H1 (cell line): ENCODE measurements around the gene ATP4A. TPM values are rescaled to one million over a fixed set of nuclear protein-coding genes. Genes with fewer than 3 reads are reported as not detected.

Experiments
- CTCF ChIA-PET: fragments of 300-600 bp; sonication (Branson Sonifier 250); formaldehyde crosslinking; loops from one replicate; lab custom pipeline; 2021; ENCODE audit not compliant: partially characterized antibody; lab: Charles Lee
- POLR2A ChIA-PET: fragments of 300-600 bp; sonication (Branson Sonifier 250); formaldehyde crosslinking; loops from one replicate; lab custom pipeline; 2021; ENCODE audit warnings: inconsistent platforms; ENCODE audit not compliant: partially characterized antibody; lab: Charles Lee
- DNase-seq, 2 experiments: peaks; one replicate each; pipeline versions ENCODE4 v3.0.0 to v3.0.0-alpha.2; 2010 to 2022; ENCODE audit warnings: low spot score in 2 of 2, low read depth in 1 of 2, mixed read lengths in 1 of 2
- FAIRE-seq: peaks from 2 replicates; lab custom pipeline; 2011; peaks lifted over from hg19 to GRCh38; lab: Jason Lieb, UNC
- H2AFZ ChIP-seq: 2 replicates; pipeline ENCODE4 v1.8.1; 2012; ENCODE audit warnings: low read length, inconsistent platforms
- H2AK5ac ChIP-seq: 2 replicates; pipeline ENCODE4 v1.6.1; 2013; ENCODE audit warnings: low read depth, low read length
- H2BK120ac ChIP-seq: replicated peaks from 2 replicates; pipeline ENCODE3; 2013; ENCODE audit warnings: low read depth, low read length, inconsistent platforms
- H2BK12ac ChIP-seq: 2 replicates; pipeline ENCODE4 v1.6.1; 2013; ENCODE audit warnings: low read depth, low read length
- H2BK15ac ChIP-seq: 2 replicates; pipeline ENCODE4 v1.6.1; 2013; ENCODE audit warnings: low read length
- H2BK20ac ChIP-seq: 2 replicates; pipeline ENCODE4 v1.6.1; 2013; ENCODE audit warnings: low read length
- H2BK5ac ChIP-seq: 2 replicates; pipeline ENCODE4 v1.6.1; 2013; ENCODE audit warnings: low read depth, low read length
- H3K14ac ChIP-seq: 2 replicates; pipeline ENCODE4 v1.6.1; 2013; ENCODE audit warnings: inconsistent platforms; ENCODE audit not compliant: insufficient read length
- H3K18ac ChIP-seq: 2 replicates; pipeline ENCODE4 v1.6.1; 2013; ENCODE audit warnings: low read length; ENCODE audit errors: extremely low read depth
- H3K23ac ChIP-seq: 2 replicates; pipeline ENCODE4 v1.6.1; 2013; ENCODE audit warnings: inconsistent platforms; ENCODE audit not compliant: insufficient read length
- H3K23me2 ChIP-seq: 2 replicates; pipeline ENCODE4 v1.6.1; 2013; ENCODE audit warnings: low read depth, low read length
- H3K27ac ChIP-seq: 2 replicates; pipeline ENCODE4 v1.6.1; 2011; ENCODE audit warnings: low read depth, low read length, inconsistent platforms
- H3K27me3 ChIP-seq, 4 experiments: replicated peaks in 1 of 4; 1 replicate in 1 of 4; 2 replicates in 3 of 4; pipeline versions ENCODE4 v1.6.1 to v1.8.1; 2011 to 2013; ENCODE audit warnings: low read length in 3 of 4, mild to moderate bottlenecking in 3 of 4, inconsistent platforms in 2 of 4, mixed read lengths in 2 of 4, moderate library complexity in 1 of 4; ENCODE audit not compliant: control insufficient read depth in 3 of 4, insufficient read depth in 3 of 4; ENCODE audit errors: extremely low read depth in 1 of 4
- H3K36me3 ChIP-seq, 4 experiments: 2 replicates each; pipeline versions ENCODE4 v1.6.1 to v1.8.1; 2011 to 2013; ENCODE audit warnings: mild to moderate bottlenecking in 4 of 4, low read length in 3 of 4, moderate library complexity in 2 of 4, control low read depth in 1 of 4, inconsistent platforms in 1 of 4; ENCODE audit not compliant: insufficient read depth in 4 of 4, control insufficient read depth in 2 of 4
- H3K4ac ChIP-seq: replicated peaks from 2 replicates; pipeline ENCODE3; 2013; ENCODE audit warnings: low read length, low read depth, mixed read lengths, inconsistent platforms; ENCODE audit not compliant: insufficient read length
- H3K4me1 ChIP-seq, 4 experiments: replicated peaks in 1 of 4; 1 replicate in 1 of 4; 2 replicates in 3 of 4; pipeline versions ENCODE4 v1.6.1 to v1.8.1; 2011 to 2013; ENCODE audit warnings: low read length in 3 of 4, inconsistent platforms in 2 of 4, mixed read lengths in 1 of 4; ENCODE audit not compliant: insufficient read depth in 4 of 4, control insufficient read depth in 3 of 4
- H3K4me2 ChIP-seq, 2 experiments: 2 replicates each; pipeline versions ENCODE4 v1.6.1 to v1.8.1; 2011 to 2013; ENCODE audit warnings: low read depth in 2 of 2, low read length in 2 of 2, control low read depth in 1 of 2, inconsistent platforms in 1 of 2, mild to moderate bottlenecking in 1 of 2; ENCODE audit not compliant: insufficient read depth in 1 of 2
- H3K4me3 ChIP-seq, 4 experiments: fragments of 200-600, 300-600 bp in 1 of 4; sonication (generic), shearing (Covaris generic), sonication (Bioruptor Twin) in 1 of 4; 2 replicates each; pipeline versions ENCODE4 v1.5.1 to v1.8.1; 2011 to 2016; ENCODE audit warnings: low read length in 4 of 4, low read depth in 3 of 4, control low read depth in 2 of 4, inconsistent platforms in 2 of 4, mild to moderate bottlenecking in 2 of 4, mixed read lengths in 1 of 4, moderate library complexity in 1 of 4; ENCODE audit not compliant: insufficient read depth in 2 of 4; ENCODE audit errors: extremely low read depth in 1 of 4
- H3K56ac ChIP-seq: replicated peaks from 2 replicates; pipeline ENCODE3; 2013; ENCODE audit warnings: low read depth, mild to moderate bottlenecking, mixed read lengths, low read length, inconsistent platforms; ENCODE audit not compliant: insufficient read length
- H3K79me1 ChIP-seq: 2 replicates; pipeline ENCODE4 v1.6.1; 2013; ENCODE audit warnings: low read depth, low read length, control low read depth
- H3K79me2 ChIP-seq, 2 experiments: 2 replicates each; pipeline versions ENCODE4 v1.6.1 to v1.8.1; 2012 to 2013; ENCODE audit warnings: low read length in 2 of 2, mild to moderate bottlenecking in 2 of 2, inconsistent platforms in 1 of 2; ENCODE audit not compliant: insufficient read depth in 2 of 2, control insufficient read depth in 1 of 2
- H3K9ac ChIP-seq, 4 experiments: replicated peaks in 1 of 4; 1 replicate in 1 of 4; 2 replicates in 3 of 4; pipeline versions ENCODE4 v1.6.1 to v1.8.1; 2011 to 2013; ENCODE audit warnings: low read depth in 3 of 4, low read length in 3 of 4, control low read depth in 2 of 4, mild to moderate bottlenecking in 2 of 4, moderate library complexity in 2 of 4, inconsistent platforms in 1 of 4; ENCODE audit errors: extremely low read depth in 1 of 4
- H3K9me3 ChIP-seq, 2 experiments: 2 replicates each; pipeline versions ENCODE4 v1.6.1 to v1.8.1; 2012 to 2013; ENCODE audit warnings: mild to moderate bottlenecking in 2 of 2, moderate library complexity in 2 of 2, control low read depth in 1 of 2, inconsistent platforms in 1 of 2, low read depth in 1 of 2, low read length in 1 of 2, mixed read lengths in 1 of 2; ENCODE audit not compliant: insufficient read depth in 2 of 2
- H4K20me1 ChIP-seq, 2 experiments: replicated peaks in 1 of 2; 2 replicates each; pipeline versions ENCODE3 to v1.8.1; 2011 to 2013; ENCODE audit warnings: inconsistent platforms in 2 of 2, low read length in 2 of 2, mild to moderate bottlenecking in 1 of 2; ENCODE audit not compliant: insufficient read depth in 2 of 2, control insufficient read depth in 1 of 2
- H4K5ac ChIP-seq: 2 replicates; pipeline ENCODE4 v1.6.1; 2013; ENCODE audit warnings: low read length, low read depth, mixed read lengths, inconsistent platforms; ENCODE audit not compliant: insufficient read length
- H4K8ac ChIP-seq: 2 replicates; pipeline ENCODE4 v1.8.0; 2013; ENCODE audit warnings: mild to moderate bottlenecking, moderate library complexity, low read length, inconsistent platforms; ENCODE audit not compliant: insufficient read depth; ENCODE audit errors: extremely low read depth
- H4K91ac ChIP-seq: replicated peaks from 2 replicates; pipeline ENCODE3; 2013; ENCODE audit warnings: low read length, mixed read lengths, inconsistent platforms; ENCODE audit not compliant: insufficient read length
- CTCF ChIP-seq, 3 experiments: IDR thresholded peaks; 1 replicate in 2 of 3; 2 replicates in 1 of 3; pipeline versions ENCODE4 v1.5.1 to v1.6.1; 2011; ENCODE audit warnings: low read length in 3 of 3, mild to moderate bottlenecking in 3 of 3, inconsistent platforms in 2 of 3, low read depth in 1 of 3, moderate library complexity in 1 of 3; ENCODE audit not compliant: insufficient read depth in 1 of 3; ENCODE audit errors: control extremely low read depth in 1 of 3
- EGR1 ChIP-seq: IDR thresholded peaks from 2 replicates; pipeline ENCODE4 v1.6.1; 2011; ENCODE audit warnings: low read depth, low read length, borderline replicate concordance
- WGBS, 2 experiments: shearing (Covaris generic) in 1 of 2; methylation state at CpG; one replicate each; pipeline versions ENCODE4 v1.1.6 to v1.1.7; 2013 to 2015; ENCODE audit warnings: low lambda C conversion rate in 2 of 2, mixed read lengths in 2 of 2, inconsistent platforms in 1 of 2, low coverage in 1 of 2, missing lambda C conversion rate in 1 of 2; ENCODE audit not compliant: insufficient replicate concordance in 2 of 2, insufficient coverage in 1 of 2, insufficient read length in 1 of 2; ENCODE audit errors: extremely low coverage in 1 of 2, missing lambda C conversion rate in 1 of 2; 5-methylcytosine and 5-hydroxymethylcytosine counted together
- polyA plus RNA-seq, 7 experiments: library from polyadenylated mRNA; depleted of rRNA in 3 of 7; stranded (reverse) in 5 of 7; unstranded in 2 of 7; fragments of >200 nt in 5 of 7; fragments of 200-250 nt in 2 of 7; gene quantifications; 1 replicate in 5 of 7; 2 replicates in 1 of 7; 4 replicates in 1 of 7; pipeline versions ENCODE4 v1.2.1 to v1.2.3, GENCODE V29; 2011 to 2013; ENCODE audit warnings: missing spikeins in 2 of 7, mixed read lengths in 2 of 7
- total RNA-seq: library from RNA; stranded (reverse); fragmentation: NEBNext Ultra II Directional; extraction: Animal tissue kit (Norgen Biotek cat#: 25700); gene quantifications from 2 replicates; pipeline ENCODE4 v1.2.1, GENCODE V29; 2021

ATP4A gene
- total and polyA plus RNA-seq, 2 of the 8 experiments (the other 6 are each of a cell fraction or from before 2014, with no cell fraction given): 0.50 to 1.2 TPM

GRCh38 chr19:35511337-35511736 lies 52.1 kb downstream of the ATP4A start:
- CTCF ChIA-PET: interaction anchor here (0.9 to 3.7 kb wide), 13 partner anchors 9 to 179 kb away, joined by 3 to 28 read pairs (median 6); no protein-coding TSS in a partner anchor
- Histone ChIP-seq H3K36me3 (peaks cover 0 to 18% (median 5%) of the 10 kb centered on the region in 4 experiments; a peak in 3 of 8 replicates), H2BK15ac (peak overlapping the region; percentile 88; the same call in 1 of the 2 replicates), H2AFZ (no peak overlapping the region), H3K9ac (no peak overlapping the region; a peak in 2 of 7 replicates), H3K79me1 (peaks cover 2% of the 10 kb centered on the region; the same call in 1 of the 2 replicates), H2BK12ac (0 out of 2 replicates have a peak overlapping the region, but pooled peaks have one; percentile 60), H3K4me2 (no peak overlapping the region; a peak in 1 of 4 replicates), H3K23ac (no peak overlapping the region), H3K9me3 (no peaks in the 10 kb centered on the region), H4K91ac (no peak overlapping the region), H3K27me3 (peaks cover 0 to 11% (median 6%) of the 10 kb centered on the region in 4 experiments; a peak in 3 of 7 replicates), H4K20me1 (peaks cover 0 to 1% of the 10 kb centered on the region in 2 experiments), H2BK120ac (no peak overlapping the region), H3K18ac (no peak overlapping the region; the same call in 1 of the 2 replicates), H3K4ac (no peak overlapping the region), H2BK20ac (no peak overlapping the region), H3K27ac (no peak overlapping the region), H2AK5ac (no peak overlapping the region), H3K79me2 (peaks cover 0 to 31% of the 10 kb centered on the region in 2 experiments; a peak in 2 of 4 replicates), H4K8ac (no peak overlapping the region), H3K56ac (no peak overlapping the region), H3K4me1 (peaks cover 0 to 25% (median 21%) of the 10 kb centered on the region in 4 experiments; a peak in 6 of 7 replicates), H3K14ac (no peak overlapping the region), H4K5ac (no peak overlapping the region), H3K4me3 (no peak overlapping the region), H2BK5ac (no peak overlapping the region), H3K23me2 (peaks cover 14% of the 10 kb centered on the region)
- DNase-seq (no peak), FAIRE-seq (no peak)
- POLR2A ChIA-PET: interaction anchor here (1.0 to 7.4 kb wide), 17 partner anchors 9 to 358 kb away, joined by 3 to 110 read pairs (median 7); partner anchors contain the start of genes COX6B1, GAPDHS and TMEM147
- 0 out of 2 replicates have a peak, but pooled peaks have one; percentile 7 for TF ChIP-seq EGR1
- TF ChIP-seq CTCF (IDR thresholded peaks at IDR 0.05; ENCODE audit: control extremely low read depth in 1 of 3, insufficient read depth in 1 of 3, low read depth in 1 of 3, low read length in 3 of 3): no peak
- 88% methylated on average over 6 of the region's 7 CpGs; no CpG with 5 or more reads in 1 of the 2 experiments for WGBS, 2 experiments
